Spleen (tissue), 7 donors: ENCODE measurements around the gene PRKCB.
A peak's percentile ranks its signal among the peaks of the same experiment; 100 is the strongest.

Source experiments
- POLR2AphosphoS5 ChIP-seq, 3 donors: sonication (generic); formaldehyde crosslinking; IDR thresholded peaks; one replicate each; pipeline ENCODE4 v1.5.1; 2017; ENCODE audit warnings: antibody characterized with exemption in 3 of 3
- TF ChIP-seq, protein P1 (sequence below), 11 experiments: fragments of 200-600 bp in 7 of 11; fragments of 450-650 bp in 4 of 11; sonication (generic) in 4 of 11; IDR thresholded peaks in 8 of 11; conservative IDR thresholded peaks in 3 of 11; 1 replicate in 7 of 11; 2 replicates in 4 of 11; pipeline versions ENCODE4 v1.4.0 to v1.8.0; 2016 to 2021; ENCODE audit warnings: antibody characterized with exemption in 11 of 11, inconsistent platforms in 4 of 11, mild to moderate bottlenecking in 1 of 11
- donor health status: DM: no; HTN: no; CAD: no; lungs with moderate emphysema.
- donor health status: DM: no; HTN: no; CAD: no.
- donor health status: DM: no; HTN: no; CAD: no.

- peak in 1 of 3 donors; percentile 40 for TF ChIP-seq POLR2AphosphoS5 (IDR thresholded peaks at IDR 0.05)
- TF ChIP-seq, protein P1, sequence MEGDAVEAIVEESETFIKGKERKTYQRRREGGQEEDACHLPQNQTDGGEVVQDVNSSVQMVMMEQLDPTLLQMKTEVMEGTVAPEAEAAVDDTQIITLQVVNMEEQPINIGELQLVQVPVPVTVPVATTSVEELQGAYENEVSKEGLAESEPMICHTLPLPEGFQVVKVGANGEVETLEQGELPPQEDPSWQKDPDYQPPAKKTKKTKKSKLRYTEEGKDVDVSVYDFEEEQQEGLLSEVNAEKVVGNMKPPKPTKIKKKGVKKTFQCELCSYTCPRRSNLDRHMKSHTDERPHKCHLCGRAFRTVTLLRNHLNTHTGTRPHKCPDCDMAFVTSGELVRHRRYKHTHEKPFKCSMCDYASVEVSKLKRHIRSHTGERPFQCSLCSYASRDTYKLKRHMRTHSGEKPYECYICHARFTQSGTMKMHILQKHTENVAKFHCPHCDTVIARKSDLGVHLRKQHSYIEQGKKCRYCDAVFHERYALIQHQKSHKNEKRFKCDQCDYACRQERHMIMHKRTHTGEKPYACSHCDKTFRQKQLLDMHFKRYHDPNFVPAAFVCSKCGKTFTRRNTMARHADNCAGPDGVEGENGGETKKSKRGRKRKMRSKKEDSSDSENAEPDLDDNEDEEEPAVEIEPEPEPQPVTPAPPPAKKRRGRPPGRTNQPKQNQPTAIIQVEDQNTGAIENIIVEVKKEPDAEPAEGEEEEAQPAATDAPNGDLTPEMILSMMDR (IDR thresholded peaks at IDR 0.05 in 8 of 11, conservative IDR thresholded peaks at IDR 0.05 in 3 of 11), result no peak
Measured at GRCh38 chr16:23857256-23857880, 21.6 kb downstream of the PRKCB start.
